Stimulated activated CD4-positive, alpha-beta T cell treated with anti-CD3 and anti-CD28 coated beads, Interleukin-2, amount 100 ng/mL, for 4 hours (primary cell): ENCODE data around the gene TRMT2A.
A peak's percentile ranks its signal among the peaks of the same experiment; 100 is the strongest.
"Not testable (repeated sequence)": the region's sequence is repeated elsewhere in the genome, so short reads cannot be mapped to it uniquely, and the experiment has no call there.

Experiments
- DNase-seq: peaks from one replicate; pipeline ENCODE4 v3.0.0-alpha.2; 2020; ENCODE audit warnings: low read depth

The TRMT2A gene

GRCh38 chr22:20086101-20086599, 30.9 kb downstream of the TRMT2A start:
- DNase-seq, result no peak

- no peak for DNase-seq
Measured at GRCh38 chr22:20085651-20086050, 31.4 kb downstream of the TRMT2A start.

DNA sequence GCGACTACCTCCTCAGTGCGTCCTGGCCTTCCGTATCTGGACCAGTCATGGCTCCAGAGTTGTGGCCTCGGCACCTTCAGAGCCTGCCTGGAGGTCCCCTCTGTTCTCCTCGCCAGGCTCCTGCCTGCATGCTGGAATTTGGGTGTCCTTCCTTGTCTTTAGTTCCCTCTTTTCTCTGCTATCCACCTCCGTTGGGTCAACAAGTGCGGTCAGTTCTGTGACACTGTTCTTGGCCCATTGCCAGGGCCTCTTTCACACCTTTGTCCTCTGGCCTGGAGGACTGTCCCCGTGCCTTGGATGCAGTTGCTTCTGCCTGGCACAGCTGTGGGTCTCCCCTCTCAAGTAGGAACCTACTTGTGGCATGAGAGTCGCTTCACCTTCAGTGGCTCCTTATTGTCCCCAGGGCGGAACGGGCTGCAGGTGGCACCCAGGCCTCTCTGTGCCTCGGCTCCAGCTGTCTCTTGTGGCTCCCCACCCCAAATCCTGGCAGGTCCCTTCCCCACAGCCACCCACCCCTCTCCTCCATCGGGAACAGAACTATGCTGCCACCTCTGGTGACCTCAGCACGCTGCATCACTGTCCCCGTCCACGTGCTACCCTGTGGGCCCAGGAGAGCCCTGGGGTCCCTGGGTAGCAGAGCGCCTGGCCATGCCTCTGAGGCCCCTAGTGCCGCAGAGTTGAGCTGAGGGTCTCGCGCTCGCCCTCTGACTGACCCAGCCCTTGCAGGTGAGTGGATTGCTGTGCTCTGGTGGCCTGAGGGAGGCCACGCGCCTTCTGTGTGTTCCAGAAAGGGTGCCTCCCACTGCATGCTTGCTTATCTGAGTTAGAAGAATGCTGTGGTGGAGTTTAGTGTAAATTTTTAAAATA, 32.2 kb downstream of the TRMT2A start:
- DNase-seq, result no peak

DNA sequence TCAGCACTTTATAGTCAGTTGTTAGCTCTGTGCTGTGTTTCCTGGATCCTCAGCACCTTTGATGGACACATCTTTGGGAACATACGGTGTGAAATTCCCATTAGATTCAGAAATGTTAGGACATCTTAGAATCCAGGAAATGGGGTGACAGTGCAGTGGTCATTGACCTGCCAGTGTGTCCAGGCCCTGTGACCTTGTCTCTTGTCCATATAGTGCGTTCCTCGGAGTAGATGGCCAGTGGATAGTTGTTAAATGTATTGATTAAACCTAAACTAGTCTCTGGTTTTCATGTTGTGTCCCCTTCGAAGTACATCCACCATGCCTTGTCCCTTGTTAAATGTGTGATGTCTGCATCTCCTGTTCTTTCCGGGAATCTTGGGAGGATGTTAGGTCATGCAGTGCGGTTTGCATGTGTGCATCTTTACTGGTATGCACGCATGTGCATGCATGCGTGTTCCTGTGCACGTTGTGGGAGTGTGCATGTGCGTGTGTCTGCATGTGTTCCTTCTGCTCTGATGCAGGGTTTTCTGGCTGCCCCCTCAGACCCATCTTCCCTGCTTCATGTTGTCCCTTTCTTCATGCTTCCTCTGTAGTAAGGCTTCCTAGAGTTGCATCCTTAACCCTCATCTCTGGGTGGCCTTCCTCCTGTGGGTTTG, 33.0 kb downstream of the TRMT2A start:
- no peak for DNase-seq

DNA sequence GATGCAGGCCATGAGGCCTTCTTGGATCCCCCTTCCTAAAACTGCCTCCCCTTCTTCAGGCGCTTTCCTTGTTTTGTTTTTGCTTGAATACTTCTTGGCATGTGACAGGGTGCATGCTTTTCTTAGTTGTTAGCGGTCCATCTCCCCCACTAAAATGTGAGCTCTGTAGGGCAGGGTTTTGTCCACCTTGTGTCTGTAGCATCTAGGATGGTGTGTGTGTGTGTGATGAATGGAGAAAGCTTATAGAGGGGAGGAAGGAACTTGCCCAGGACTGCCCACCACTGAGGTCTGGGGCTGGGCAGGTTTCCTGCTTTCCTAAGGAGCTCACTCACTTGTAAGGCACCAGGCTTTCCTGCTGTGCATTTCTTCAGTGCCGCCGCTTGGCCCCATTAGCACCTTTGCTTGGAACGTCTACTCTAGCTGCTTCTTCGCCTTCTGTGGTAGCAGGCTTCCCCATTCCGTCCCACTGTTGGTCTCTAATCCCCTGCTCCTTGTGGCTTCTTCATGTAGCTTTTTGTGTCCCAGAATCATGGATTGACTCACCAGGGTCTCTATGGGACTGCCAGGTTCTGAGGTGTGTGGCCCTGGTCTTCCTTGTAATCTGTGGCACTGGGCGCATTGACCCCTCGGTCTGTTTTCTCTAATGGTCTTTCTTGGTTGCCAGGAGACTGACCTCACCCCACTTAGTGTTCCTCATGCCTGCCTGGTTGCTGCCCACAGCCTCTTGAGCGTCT, 33.7 kb downstream of the TRMT2A start:
- DNase-seq, result no peak

- no peak for DNase-seq
Measured at GRCh38 chr22:20080776-20081654, 36.0 kb downstream of the TRMT2A start.

GRCh38 chr22:20080445-20080775, 36.6 kb downstream of the TRMT2A start:
- DNase-seq, result peak; percentile 66

GRCh38 chr22:20079745-20080444, 37.1 kb downstream of the TRMT2A start, which contains the start of gene DGCR8:
Gene DGCR8, plus strand, starts transcription at chr22:20080241. Its CDS starts 5,723 bp downstream, at chr22:20085964.
- DNase-seq, result peak; percentile 49

DNA sequence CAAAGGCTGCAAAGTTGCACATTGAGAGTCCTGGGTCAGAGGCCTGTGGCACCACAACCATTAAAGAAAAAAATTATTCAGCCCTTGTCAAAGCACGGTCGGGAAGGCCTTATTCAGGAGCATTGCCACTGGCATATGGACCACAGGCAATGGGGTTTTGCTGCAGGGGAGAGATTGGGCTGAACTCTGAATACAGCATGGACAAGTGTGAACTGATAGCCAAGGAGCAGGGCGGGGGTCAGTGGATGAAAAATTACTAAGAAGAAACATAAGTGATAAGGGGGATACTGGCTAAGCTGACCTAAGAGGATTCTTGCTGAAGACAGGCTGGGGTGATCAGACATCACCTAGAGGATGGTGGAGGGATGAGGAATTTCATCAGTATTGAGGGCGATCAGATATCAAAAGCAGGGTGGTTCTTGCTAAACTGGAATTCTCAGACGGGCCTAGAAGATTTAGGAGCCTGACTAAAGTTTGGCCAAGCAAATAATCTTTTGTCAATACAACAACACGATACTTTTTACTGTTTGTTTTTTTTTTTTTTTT, 40.3 kb downstream of the TRMT2A start:
- DNase-seq, result no peak

DNA sequence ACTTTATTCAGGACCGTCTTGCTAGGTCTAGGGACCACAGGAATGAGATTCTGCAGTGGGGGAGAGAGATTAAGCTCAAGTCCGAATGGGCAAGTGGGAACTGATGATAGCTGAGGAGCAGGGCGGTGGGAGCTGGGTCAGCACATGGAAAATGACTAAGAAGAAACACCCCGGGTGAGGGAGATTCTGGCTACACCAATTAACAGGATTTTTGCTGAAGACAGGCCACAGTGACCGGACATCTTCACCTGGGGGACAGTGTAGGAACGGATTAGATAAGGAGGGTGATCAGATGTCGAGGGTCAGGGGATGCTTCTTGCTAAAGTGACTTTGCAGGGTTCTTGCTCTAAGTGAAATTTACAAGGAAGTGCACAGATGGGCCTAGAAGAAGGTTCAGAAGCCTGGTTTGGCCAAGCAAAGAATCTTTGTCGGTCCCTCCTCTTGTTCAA, 45.5 kb downstream of the TRMT2A start:
- no peak for DNase-seq

DNA sequence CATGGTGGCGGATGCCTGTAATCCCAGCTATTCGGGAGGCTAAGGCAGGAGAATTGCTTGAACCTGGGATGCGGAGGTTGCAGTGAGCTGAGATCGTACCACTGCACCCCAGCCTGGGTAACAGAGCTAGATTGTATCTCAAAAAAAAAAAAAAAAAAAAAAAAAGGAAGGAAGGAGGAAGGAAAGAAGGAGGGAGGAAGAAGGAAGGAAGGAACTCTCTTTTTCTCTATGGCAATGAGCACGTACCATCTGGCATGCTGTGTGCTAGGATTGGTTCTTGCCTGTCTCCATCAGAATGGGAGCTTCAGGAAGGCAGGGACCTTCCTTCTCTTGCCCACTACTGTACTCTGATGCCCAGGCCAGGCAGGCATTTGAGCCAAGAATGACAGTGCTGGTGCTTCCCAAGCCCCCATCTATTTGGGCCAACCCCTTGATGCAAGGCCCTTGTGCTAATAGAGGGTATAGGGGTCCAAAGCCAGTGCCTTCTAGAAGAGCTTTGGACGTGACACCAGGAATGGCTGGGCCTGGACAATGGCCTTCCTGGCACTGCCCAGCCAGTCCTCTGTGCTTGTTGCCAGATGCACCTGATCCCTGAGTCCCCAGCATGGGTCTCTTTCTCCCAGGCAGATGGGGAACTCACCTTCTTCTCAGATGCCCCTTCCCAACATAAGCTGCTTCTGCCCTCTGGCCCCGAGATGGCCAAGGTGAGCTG, 47.5 kb downstream of the TRMT2A start:
- DNase-seq, result no peak

DNA sequence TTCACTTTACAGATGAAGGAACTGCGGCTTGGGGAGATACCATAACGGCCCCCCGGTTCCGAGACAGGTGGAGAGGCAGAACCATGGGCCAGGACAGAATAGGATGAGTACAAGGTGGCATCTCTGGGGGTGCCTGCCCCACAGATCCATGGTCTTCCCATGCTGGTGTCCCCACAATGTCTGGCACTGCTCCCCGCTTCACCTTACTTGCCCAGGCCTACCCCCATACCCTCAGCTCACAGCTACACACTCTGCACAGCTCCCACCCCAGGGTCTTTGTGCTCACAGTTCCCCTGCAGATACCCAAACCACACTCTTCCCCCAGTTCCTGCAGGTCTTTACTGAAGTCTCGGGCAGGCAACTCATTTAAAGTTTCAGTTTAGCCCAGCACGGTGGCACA, 48.4 kb downstream of the TRMT2A start:
- DNase-seq, result no peak

DNA sequence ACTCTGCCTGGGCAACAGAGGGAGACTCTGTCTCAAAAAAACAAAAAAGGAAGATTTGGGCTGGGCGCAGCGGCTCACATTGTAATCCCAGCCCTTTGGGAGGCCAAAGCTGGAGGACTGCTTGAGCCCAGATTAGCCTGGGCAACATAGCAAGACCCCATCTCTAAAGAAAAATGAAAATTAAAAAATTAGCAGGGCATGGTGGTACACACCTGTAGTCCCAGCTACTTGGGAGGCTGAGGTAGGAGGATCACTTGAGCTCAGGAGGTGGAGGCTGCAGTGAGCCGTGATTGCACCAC, 49.7 kb downstream of the TRMT2A start:
- not testable (repeated sequence) for DNase-seq

DNA sequence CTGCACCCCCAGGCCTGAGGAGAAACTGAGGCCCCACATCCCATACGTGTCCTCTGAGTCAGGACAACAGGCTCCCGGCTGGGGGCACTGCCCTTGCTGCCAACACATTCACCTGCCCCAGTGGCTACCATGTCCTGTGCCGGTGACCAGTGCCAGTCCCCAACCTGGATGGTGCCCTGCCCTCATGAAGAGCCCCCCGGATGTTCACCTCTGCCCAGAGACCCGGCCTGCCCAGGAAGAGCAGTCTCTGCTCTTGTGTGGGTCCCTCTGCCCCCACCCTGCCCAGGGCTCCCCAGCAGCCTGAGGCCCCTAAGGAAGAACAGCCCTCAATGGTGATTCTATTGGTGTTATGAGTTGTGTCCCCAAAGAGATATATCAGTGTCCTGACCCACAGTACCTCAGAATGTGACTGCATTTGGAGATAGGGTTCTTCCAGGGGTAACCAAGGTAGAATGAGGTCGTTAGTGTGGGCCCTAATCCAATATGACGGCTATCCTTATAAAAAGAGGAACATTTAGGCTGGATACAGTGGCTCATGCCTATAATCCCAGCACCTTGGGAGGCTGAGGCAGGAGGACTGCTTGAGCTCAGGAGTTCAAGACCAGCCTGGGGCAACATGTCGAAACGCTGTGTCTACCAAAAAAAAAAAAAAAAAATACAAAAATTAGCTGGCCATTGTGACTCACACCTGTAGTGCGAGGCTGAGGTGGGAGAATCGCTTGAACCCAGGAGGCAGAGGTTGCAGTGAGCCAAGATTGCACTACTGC, 50.2 kb downstream of the TRMT2A start:
- no peak for DNase-seq

GRCh38 chr22:20065896-20066616, 51.0 kb downstream of the TRMT2A start:
- DNase-seq, result no peak

DNA sequence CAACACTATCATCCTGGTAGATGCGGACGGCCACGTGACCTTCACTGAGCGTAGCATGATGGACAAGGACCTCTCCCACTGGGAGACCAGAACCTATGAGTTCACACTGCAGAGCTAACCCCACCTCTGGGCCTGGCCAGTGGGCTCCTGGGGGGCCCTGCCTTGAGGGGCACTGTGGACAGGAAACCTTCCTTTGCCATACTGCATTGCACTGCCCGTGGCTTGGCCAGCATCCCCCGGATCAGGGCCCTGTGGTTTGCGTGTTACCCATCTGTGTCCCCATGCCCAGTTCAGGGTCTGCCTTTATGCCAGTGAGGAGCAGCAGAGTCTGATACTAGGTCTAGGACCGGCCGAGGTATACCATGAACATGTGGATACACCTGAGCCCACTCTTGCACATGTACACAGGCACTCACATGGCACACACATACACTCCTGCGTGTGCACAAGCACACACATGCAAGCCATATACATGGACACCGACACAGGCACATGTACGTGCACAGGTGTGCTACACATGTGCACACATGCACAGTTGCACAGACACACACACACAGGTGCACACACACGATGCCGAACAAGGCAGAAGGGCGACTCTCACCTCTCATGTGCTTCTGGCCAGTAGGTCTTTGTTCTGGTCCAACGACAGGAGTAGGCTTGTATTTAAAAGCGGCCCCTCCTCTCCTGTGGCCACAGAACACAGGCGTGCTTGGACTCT, 52.3 kb downstream of the TRMT2A start:
- DNase-seq, result no peak

DNA sequence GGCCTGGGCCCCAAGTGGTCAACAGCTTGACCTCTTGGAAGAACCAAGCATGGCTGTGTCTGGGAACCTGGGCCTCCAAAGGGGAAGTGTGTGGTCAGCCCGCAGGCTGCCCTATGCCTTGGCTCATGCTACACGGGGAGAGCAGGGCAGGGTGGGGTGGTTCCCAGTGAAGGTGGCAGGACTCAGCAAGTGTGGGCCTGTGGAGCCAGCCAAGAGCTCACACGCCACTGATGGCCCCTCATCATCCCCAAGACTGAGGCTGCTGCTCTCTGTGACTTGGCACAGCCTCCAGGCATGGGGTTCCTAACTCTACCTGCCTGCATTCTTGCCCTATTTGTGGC, 52.9 kb downstream of the TRMT2A start:
- DNase-seq, result no peak
